Activated CD8-positive, alpha-beta T cell treated with anti-CD3 and anti-CD28 coated beads for 36 hours (primary cell): ENCODE measurements around the gene DEPDC7. TPM values are rescaled to one million over a fixed set of nuclear protein-coding genes. Genes with fewer than 3 reads are reported as not detected.

ENCODE experiments used
- ATAC-seq: fragments of 200-7000 bp; cut with Tn5 transposase; one replicate; pipeline ENCODE4 v1.10.0; 2021; ENCODE audit warnings: mild to moderate bottlenecking, moderate library complexity
- CTCF ChIA-PET: fragments of 350-600 bp; sonication (Branson Sonifier 250); formaldehyde crosslinking; loops from one replicate; lab custom pipeline; 2021; ENCODE audit warnings: antibody characterized with exemption; lab: Charles Lee
- POLR2A ChIA-PET: fragments of 350-600 bp; sonication (Branson Sonifier 250); formaldehyde crosslinking; loops from one replicate; lab custom pipeline; 2021; ENCODE audit warnings: antibody characterized with exemption; lab: Charles Lee
- DNase-seq: peaks from one replicate; pipeline ENCODE4 v3.0.0-alpha.2; 2020
- H3K27ac Mint-ChIP-seq: one replicate; pipeline ENCODE4 v1.8.0; 2021; ENCODE audit warnings: mild to moderate bottlenecking, mixed read lengths
- H3K27me3 Mint-ChIP-seq: one replicate; pipeline ENCODE4 v1.8.0; 2021; ENCODE audit warnings: mixed read lengths
- H3K36me3 Mint-ChIP-seq: one replicate; pipeline ENCODE4 v1.8.0; 2021; ENCODE audit warnings: low read depth, mixed read lengths
- H3K4me1 Mint-ChIP-seq: one replicate; pipeline ENCODE4 v1.8.0; 2021; ENCODE audit warnings: low read depth, mixed read lengths
- H3K4me3 Mint-ChIP-seq: one replicate; pipeline ENCODE4 v1.8.0; 2021; ENCODE audit warnings: mild to moderate bottlenecking, moderate library complexity, mixed read lengths
- H3K9me3 Mint-ChIP-seq: one replicate; pipeline ENCODE4 v1.8.0; 2021; ENCODE audit warnings: mixed read lengths
- CTCF ChIP-seq: fragments of 200-600 bp; IDR thresholded peaks from one replicate; pipeline ENCODE4 v1.8.0; 2022; ENCODE audit warnings: antibody characterized with exemption, mild to moderate bottlenecking
- intact Hi-C: fragments of 100-400 bp; cut with micrococcal nuclease; formaldehyde crosslinking; loops from one replicate; pipeline ENCODE4 v1.10.0; 2022
- total RNA-seq, 2 experiments: library from RNA; stranded (reverse); gene quantifications; one replicate each; pipeline ENCODE4 v1.2.3, GENCODE V29; 2021

The DEPDC7 gene
- total RNA-seq, 2 experiments from 2014 or later = 2.8 to 3.0 TPM

GRCh38 chr11:32991898-32992297 is 23.8 kb upstream of the DEPDC7 start:
- ATAC-seq (no peak), DNase-seq (no peak)
- Mint-ChIP-seq H3K4me1 (no peaks in the 10 kb centered on the region), H3K27me3 (peaks cover 2% of the 10 kb centered on the region), H3K4me3 (no peak overlapping the region), H3K36me3 (no peaks in the 10 kb centered on the region), H3K27ac (no peak overlapping the region), H3K9me3 (peaks cover 10% of the 10 kb centered on the region)
- CTCF ChIA-PET = no interaction called here
- intact Hi-C loops = no loop called here
- no peak for TF ChIP-seq CTCF
- POLR2A ChIA-PET = interaction anchor here (0.9 to 1.1 kb wide), 2 partner anchors 48 to 52 kb away, joined by 3 read pairs; partner anchors contain the start of gene TCP11L1

GRCh38 chr11:33000181-33000580 is 15.5 kb upstream of the DEPDC7 start:
- intact Hi-C loops = no loop called here
- Mint-ChIP-seq H3K9me3 (peaks cover 8% of the 10 kb centered on the region), H3K4me1 (peaks cover 10% of the 10 kb centered on the region), H3K4me3 (no peak overlapping the region), H3K27me3 (peaks cover 2% of the 10 kb centered on the region), H3K36me3 (no peaks in the 10 kb centered on the region), H3K27ac (no peak overlapping the region)
- POLR2A ChIA-PET = no interaction called here
- no peak for ATAC-seq
- CTCF ChIA-PET = interaction anchor here (1.7 kb wide), 1 partner anchor 17 kb away, joined by 4 read pairs; no protein-coding TSS in a partner anchor
- DNase-seq = no peak
- no peak for TF ChIP-seq CTCF

- ATAC-seq (no peak), DNase-seq (no peak)
- H3K36me3 Mint-ChIP-seq = no peaks in the 10 kb centered on the region
- peaks cover 8% of the 10 kb centered on the region for H3K9me3 Mint-ChIP-seq
- H3K27ac Mint-ChIP-seq = no peak overlapping the region
- no peak overlapping the region for H3K4me3 Mint-ChIP-seq
- POLR2A ChIA-PET = no interaction called here
- TF ChIP-seq CTCF = no peak
- H3K27me3 Mint-ChIP-seq = peaks cover 2% of the 10 kb centered on the region
- intact Hi-C loops = no loop called here
- H3K4me1 Mint-ChIP-seq = peaks cover 21% of the 10 kb centered on the region
- CTCF ChIA-PET = no interaction called here
Observed at GRCh38 chr11:33001281-33001680, 14.4 kb upstream of the DEPDC7 start.

- H3K27me3 Mint-ChIP-seq = peaks cover 2% of the 10 kb centered on the region
- peaks cover 26% of the 10 kb centered on the region for H3K4me1 Mint-ChIP-seq
- intact Hi-C loops = no loop called here
- peaks cover 8% of the 10 kb centered on the region for H3K9me3 Mint-ChIP-seq
- H3K4me3 Mint-ChIP-seq = no peak overlapping the region
- CTCF ChIA-PET = no interaction called here
- TF ChIP-seq CTCF = no peak
- no peaks in the 10 kb centered on the region for H3K36me3 Mint-ChIP-seq
- H3K27ac Mint-ChIP-seq = no peak overlapping the region
- DNase-seq (no peak), ATAC-seq (no peak)
- POLR2A ChIA-PET = no interaction called here
Observed at GRCh38 chr11:33001751-33002542, 13.7 kb upstream of the DEPDC7 start.

- peak; percentile 13 for DNase-seq
- TF ChIP-seq CTCF = no peak
- POLR2A ChIA-PET = no interaction called here
- H3K27me3 Mint-ChIP-seq = peaks cover 2% of the 10 kb centered on the region
- H3K36me3 Mint-ChIP-seq = no peaks in the 10 kb centered on the region
- peaks cover 33% of the 10 kb centered on the region for H3K4me1 Mint-ChIP-seq
- no peak overlapping the region for H3K27ac Mint-ChIP-seq
- CTCF ChIA-PET = interaction anchor here (1.6 kb wide), 1 partner anchor 60 kb away, joined by 7 read pairs; no protein-coding TSS in a partner anchor
- ATAC-seq = peak; percentile 45
- H3K9me3 Mint-ChIP-seq = no peaks in the 10 kb centered on the region
- intact Hi-C loops = no loop called here
- H3K4me3 Mint-ChIP-seq = no peak overlapping the region
Observed at GRCh38 chr11:33005175-33005574, 10.5 kb upstream of the DEPDC7 start.
